Effector CD4-positive, alpha-beta T cell (primary cell): ENCODE measurements around the gene NDUFS4.
"Not testable (repeated sequence)": the region's sequence is repeated elsewhere in the genome, so short reads cannot be mapped to it uniquely, and the experiment has no call there.

Source experiments
- DNase-seq: peaks from one replicate; pipeline ENCODE4 v3.0.0-alpha.2; 2020

The NDUFS4 gene

GRCh38 chr5:53575831-53576230, 15.4 kb downstream of the NDUFS4 start:
- DNase-seq, result no peak

- DNase-seq, result no peak
Measured at GRCh38 chr5:53576674-53577073, 16.2 kb downstream of the NDUFS4 start.

GRCh38 chr5:53578854-53579253, 18.4 kb downstream of the NDUFS4 start:
- no peak for DNase-seq

- DNase-seq, result no peak
Measured at GRCh38 chr5:53580547-53580946, 20.1 kb downstream of the NDUFS4 start.

- DNase-seq, result no peak
Measured at GRCh38 chr5:53582225-53582624, 21.8 kb downstream of the NDUFS4 start.

- no peak for DNase-seq
Measured at GRCh38 chr5:53590759-53591158, 30.3 kb downstream of the NDUFS4 start.

- DNase-seq, result no peak
Measured at GRCh38 chr5:53594419-53594818, 34.0 kb downstream of the NDUFS4 start.

- DNase-seq, result no peak
Measured at GRCh38 chr5:53597894-53598293, 37.5 kb downstream of the NDUFS4 start.

- DNase-seq, result no peak
Measured at GRCh38 chr5:53601570-53601969, 41.1 kb downstream of the NDUFS4 start.

- no peak for DNase-seq
Measured at GRCh38 chr5:53603009-53603687, 42.7 kb downstream of the NDUFS4 start.

- no peak for DNase-seq
Measured at GRCh38 chr5:53604309-53604708, 43.9 kb downstream of the NDUFS4 start.

GRCh38 chr5:53607886-53608285, 47.4 kb downstream of the NDUFS4 start:
- no peak for DNase-seq

GRCh38 chr5:53608897-53609296, 48.5 kb downstream of the NDUFS4 start:
- not testable (repeated sequence) for DNase-seq

GRCh38 chr5:53613061-53613460, 52.6 kb downstream of the NDUFS4 start:
- DNase-seq, result no peak

GRCh38 chr5:53613536-53613935, 53.1 kb downstream of the NDUFS4 start:
- DNase-seq, result no peak

GRCh38 chr5:53614376-53614885, 54.0 kb downstream of the NDUFS4 start:
- no peak for DNase-seq

- DNase-seq, result no peak
Measured at GRCh38 chr5:53616939-53617549, 56.6 kb downstream of the NDUFS4 start.

GRCh38 chr5:53631251-53631650, 70.8 kb downstream of the NDUFS4 start:
- no peak for DNase-seq

GRCh38 chr5:53642061-53642460, 81.6 kb downstream of the NDUFS4 start:
- no peak for DNase-seq

GRCh38 chr5:53643445-53643844, 83.0 kb downstream of the NDUFS4 start:
- no peak for DNase-seq

GRCh38 chr5:53645078-53645477, 84.6 kb downstream of the NDUFS4 start:
- no peak for DNase-seq

- no peak for DNase-seq
Measured at GRCh38 chr5:53649352-53649751, 88.9 kb downstream of the NDUFS4 start.

GRCh38 chr5:53660573-53660972, 100.1 kb downstream of the NDUFS4 start:
- DNase-seq, result not testable (repeated sequence)

GRCh38 chr5:53665313-53665712, 104.9 kb downstream of the NDUFS4 start:
- DNase-seq, result not testable (repeated sequence)

- DNase-seq, result no peak
Measured at GRCh38 chr5:53667621-53668020, 107.2 kb downstream of the NDUFS4 start.
